Upper lobe of right lung (tissue), 1 donor: ENCODE measurements around the gene TFCP2L1. TPM values are rescaled to one million over a fixed set of nuclear protein-coding genes. Genes with fewer than 3 reads are reported as not detected.

Experiments used
- ATAC-seq: fragments of 200-7000 bp; cut with Tn5 transposase; one replicate; pipeline ENCODE4 v1.9.1; 2020; ENCODE audit warnings: mild to moderate bottlenecking, moderate library complexity
- DNase-seq: peaks from one replicate; pipeline ENCODE4 v3.0.0-alpha.2; 2020
- H3K27ac ChIP-seq: fragments of 200-600 bp; one replicate; pipeline ENCODE4 v1.8.0; 2022
- H3K27me3 ChIP-seq: fragments of 200-600 bp; one replicate; pipeline ENCODE4 v1.8.0; 2022; ENCODE audit warnings: mild to moderate bottlenecking
- H3K36me3 ChIP-seq: fragments of 200-600 bp; one replicate; pipeline ENCODE4 v1.8.0; 2022
- H3K4me1 ChIP-seq: fragments of 200-600 bp; one replicate; pipeline ENCODE4 v1.8.0; 2022
- H3K4me3 ChIP-seq: fragments of 200-600 bp; one replicate; pipeline ENCODE4 v1.8.0; 2022; ENCODE audit warnings: mild to moderate bottlenecking
- H3K9me3 ChIP-seq: fragments of 200-600 bp; one replicate; pipeline ENCODE4 v1.8.0; 2022
- intact Hi-C: fragments of 100-400 bp; cut with DNase I; formaldehyde crosslinking; loops from one replicate; pipeline ENCODE4 v1.11.0; 2022
- total RNA-seq: library from RNA; stranded (reverse); fragmentation: NEBNext Ultra II Directional; extraction: Animal tissue kit (Norgen Biotek cat#: 25700); gene quantifications from one replicate; pipeline ENCODE4 v1.2.1, GENCODE V29; 2021
- TF ChIP-seq, protein P1 (sequence below): fragments of 200-600 bp; IDR thresholded peaks from one replicate; pipeline ENCODE4 v1.8.0; 2022; ENCODE audit warnings: antibody characterized with exemption
- donor health status: DM: no; HTN: yes; CAD: no; lungs with severe emphysema.

The TFCP2L1 gene
- total RNA-seq, 1 donor from 2014 or later = 22.0 TPM

- no peak overlapping the region for H3K27ac ChIP-seq
- H3K36me3 ChIP-seq = no peaks in the 10 kb centered on the region
- ATAC-seq = peak; percentile 50
- H3K27me3 ChIP-seq = no peaks in the 10 kb centered on the region
- H3K9me3 ChIP-seq = no peaks in the 10 kb centered on the region
- intact Hi-C loops = no loop called here
- no peak overlapping the region for H3K4me3 ChIP-seq
- no peak for DNase-seq
- peaks cover 8% of the 10 kb centered on the region for H3K4me1 ChIP-seq
- TF ChIP-seq, protein P1, sequence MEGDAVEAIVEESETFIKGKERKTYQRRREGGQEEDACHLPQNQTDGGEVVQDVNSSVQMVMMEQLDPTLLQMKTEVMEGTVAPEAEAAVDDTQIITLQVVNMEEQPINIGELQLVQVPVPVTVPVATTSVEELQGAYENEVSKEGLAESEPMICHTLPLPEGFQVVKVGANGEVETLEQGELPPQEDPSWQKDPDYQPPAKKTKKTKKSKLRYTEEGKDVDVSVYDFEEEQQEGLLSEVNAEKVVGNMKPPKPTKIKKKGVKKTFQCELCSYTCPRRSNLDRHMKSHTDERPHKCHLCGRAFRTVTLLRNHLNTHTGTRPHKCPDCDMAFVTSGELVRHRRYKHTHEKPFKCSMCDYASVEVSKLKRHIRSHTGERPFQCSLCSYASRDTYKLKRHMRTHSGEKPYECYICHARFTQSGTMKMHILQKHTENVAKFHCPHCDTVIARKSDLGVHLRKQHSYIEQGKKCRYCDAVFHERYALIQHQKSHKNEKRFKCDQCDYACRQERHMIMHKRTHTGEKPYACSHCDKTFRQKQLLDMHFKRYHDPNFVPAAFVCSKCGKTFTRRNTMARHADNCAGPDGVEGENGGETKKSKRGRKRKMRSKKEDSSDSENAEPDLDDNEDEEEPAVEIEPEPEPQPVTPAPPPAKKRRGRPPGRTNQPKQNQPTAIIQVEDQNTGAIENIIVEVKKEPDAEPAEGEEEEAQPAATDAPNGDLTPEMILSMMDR = no peak
These were observed 2.3 kb upstream of the TFCP2L1 start for GRCh38 chr2:121287146-121287798.

DNA sequence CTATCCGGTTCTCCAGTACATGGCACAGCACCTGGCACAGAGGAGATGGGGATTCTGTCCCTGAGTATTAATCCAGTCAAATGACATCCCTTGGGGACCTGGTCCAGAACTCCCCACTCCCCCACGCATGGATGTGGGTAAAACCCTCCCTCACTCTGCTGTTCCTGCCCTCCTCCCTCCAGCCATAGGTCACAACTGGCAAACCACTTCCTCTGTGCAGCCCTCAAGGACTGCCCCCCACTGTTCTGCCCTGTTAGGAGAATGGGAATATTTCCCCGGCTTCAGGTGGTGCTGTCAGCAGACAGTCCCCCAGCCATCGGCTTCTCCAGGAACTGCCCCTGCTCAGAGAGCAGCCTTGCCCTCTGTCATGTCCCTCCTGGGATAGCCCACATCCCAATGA, 1.5 kb upstream of the TFCP2L1 start:
- no peak overlapping the region for H3K4me3 ChIP-seq
- ATAC-seq = no peak
- no peaks in the 10 kb centered on the region for H3K36me3 ChIP-seq
- no peaks in the 10 kb centered on the region for H3K9me3 ChIP-seq
- peaks cover 8% of the 10 kb centered on the region for H3K4me1 ChIP-seq
- intact Hi-C loops = no loop called here
- no peak overlapping the region for H3K27ac ChIP-seq
- no peaks in the 10 kb centered on the region for H3K27me3 ChIP-seq
- TF ChIP-seq, protein P1 = no peak
- DNase-seq = no peak

DNA sequence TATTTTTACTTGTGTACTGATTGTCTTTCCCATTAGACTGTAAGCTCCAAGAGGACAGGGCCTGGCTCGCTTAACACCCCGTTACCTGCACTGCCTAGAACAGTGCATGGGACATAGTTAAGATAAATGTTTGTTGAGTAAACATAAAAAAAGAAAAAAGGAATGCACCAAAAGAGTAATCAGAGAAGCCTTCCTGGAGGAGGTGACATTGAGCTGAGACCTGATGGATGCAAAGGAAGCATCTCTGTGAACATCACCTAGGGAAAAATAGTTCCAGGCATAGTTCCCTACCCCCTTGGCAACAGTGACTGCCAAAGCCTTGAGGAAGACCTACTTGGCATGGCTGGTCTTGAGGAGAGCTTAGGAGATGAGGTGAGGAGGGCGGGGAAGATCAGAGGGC, 924 bp upstream of the TFCP2L1 start:
- no peak overlapping the region for H3K4me3 ChIP-seq
- intact Hi-C loops = no loop called here

GRCh38 chr2:121283670-121284462, 1.1 kb downstream of the TFCP2L1 start:
- Histone ChIP-seq H3K27ac (peak overlapping the region; percentile 68), H3K4me3 (peak overlapping the region; percentile 58), H3K4me1 (peaks cover 8% of the 10 kb centered on the region), H3K9me3 (no peaks in the 10 kb centered on the region), H3K27me3 (peaks cover 3% of the 10 kb centered on the region), H3K36me3 (no peaks in the 10 kb centered on the region)
- no peak for ATAC-seq
- TF ChIP-seq, protein P1 = no peak
- DNase-seq = no peak
- intact Hi-C loops = no loop called here

More for the DNA sequence above, 924 bp upstream of the TFCP2L1 start:
- TF ChIP-seq, protein P1 = no peak
- peaks cover 3% of the 10 kb centered on the region for H3K27me3 ChIP-seq
- ATAC-seq (no peak), DNase-seq (no peak)
- H3K36me3 ChIP-seq = no peaks in the 10 kb centered on the region
- peaks cover 8% of the 10 kb centered on the region for H3K4me1 ChIP-seq
- no peak overlapping the region for H3K27ac ChIP-seq
- no peaks in the 10 kb centered on the region for H3K9me3 ChIP-seq

- peak; percentile 73 for DNase-seq
- no peaks in the 10 kb centered on the region for H3K36me3 ChIP-seq
- peak; percentile 40 for ATAC-seq
- H3K9me3 ChIP-seq = no peaks in the 10 kb centered on the region
- H3K27ac ChIP-seq = peak overlapping the region; percentile 11
- intact Hi-C loops = no loop called here
- TF ChIP-seq, protein P1 = no peak
- H3K27me3 ChIP-seq = peaks cover 3% of the 10 kb centered on the region
- H3K4me3 ChIP-seq = peak overlapping the region; percentile 58
- peaks cover 8% of the 10 kb centered on the region for H3K4me1 ChIP-seq
These were observed 2.1 kb downstream of the TFCP2L1 start for GRCh38 chr2:121282800-121283385.
